AG09309 (cell line): ENCODE data around the gene BFSP2.

ENCODE experiments used
- DNase-seq: peaks from one replicate; pipeline ENCODE4 v3.0.0-alpha.2; 2010; ENCODE audit warnings: low read depth
- H3K4me3 ChIP-seq: 2 replicates; pipeline ENCODE4 v1.5.1; 2011; ENCODE audit warnings: mild to moderate bottlenecking, low read depth, low read length, moderate library complexity; ENCODE audit not compliant: control insufficient read depth
- TF ChIP-seq, protein P1 (sequence below): IDR thresholded peaks from 2 replicates; pipeline ENCODE4 v1.5.1; 2011; ENCODE audit warnings: mild to moderate bottlenecking, low read depth, low read length, inconsistent platforms; ENCODE audit not compliant: insufficient read depth, control insufficient read depth; ENCODE audit errors: missing control alignments

Gene BFSP2

GRCh38 chr3:133503409-133503808 is 103.6 kb downstream of the BFSP2 start:
- DNase-seq: no peak
- H3K4me3 ChIP-seq: no peak overlapping the region
- TF ChIP-seq, protein P1, sequence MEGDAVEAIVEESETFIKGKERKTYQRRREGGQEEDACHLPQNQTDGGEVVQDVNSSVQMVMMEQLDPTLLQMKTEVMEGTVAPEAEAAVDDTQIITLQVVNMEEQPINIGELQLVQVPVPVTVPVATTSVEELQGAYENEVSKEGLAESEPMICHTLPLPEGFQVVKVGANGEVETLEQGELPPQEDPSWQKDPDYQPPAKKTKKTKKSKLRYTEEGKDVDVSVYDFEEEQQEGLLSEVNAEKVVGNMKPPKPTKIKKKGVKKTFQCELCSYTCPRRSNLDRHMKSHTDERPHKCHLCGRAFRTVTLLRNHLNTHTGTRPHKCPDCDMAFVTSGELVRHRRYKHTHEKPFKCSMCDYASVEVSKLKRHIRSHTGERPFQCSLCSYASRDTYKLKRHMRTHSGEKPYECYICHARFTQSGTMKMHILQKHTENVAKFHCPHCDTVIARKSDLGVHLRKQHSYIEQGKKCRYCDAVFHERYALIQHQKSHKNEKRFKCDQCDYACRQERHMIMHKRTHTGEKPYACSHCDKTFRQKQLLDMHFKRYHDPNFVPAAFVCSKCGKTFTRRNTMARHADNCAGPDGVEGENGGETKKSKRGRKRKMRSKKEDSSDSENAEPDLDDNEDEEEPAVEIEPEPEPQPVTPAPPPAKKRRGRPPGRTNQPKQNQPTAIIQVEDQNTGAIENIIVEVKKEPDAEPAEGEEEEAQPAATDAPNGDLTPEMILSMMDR: no peak

GRCh38 chr3:133504736-133505135 is 104.9 kb downstream of the BFSP2 start:
- TF ChIP-seq, protein P1: no peak

GRCh38 chr3:133505813-133506212 is 106.0 kb downstream of the BFSP2 start:
- H3K4me3 ChIP-seq: no peak overlapping the region
- no peak for DNase-seq
- TF ChIP-seq, protein P1: no peak

More at GRCh38 chr3:133504736-133505135, 104.9 kb downstream of the BFSP2 start:
- no peak overlapping the region for H3K4me3 ChIP-seq
- DNase-seq: no peak

DNA sequence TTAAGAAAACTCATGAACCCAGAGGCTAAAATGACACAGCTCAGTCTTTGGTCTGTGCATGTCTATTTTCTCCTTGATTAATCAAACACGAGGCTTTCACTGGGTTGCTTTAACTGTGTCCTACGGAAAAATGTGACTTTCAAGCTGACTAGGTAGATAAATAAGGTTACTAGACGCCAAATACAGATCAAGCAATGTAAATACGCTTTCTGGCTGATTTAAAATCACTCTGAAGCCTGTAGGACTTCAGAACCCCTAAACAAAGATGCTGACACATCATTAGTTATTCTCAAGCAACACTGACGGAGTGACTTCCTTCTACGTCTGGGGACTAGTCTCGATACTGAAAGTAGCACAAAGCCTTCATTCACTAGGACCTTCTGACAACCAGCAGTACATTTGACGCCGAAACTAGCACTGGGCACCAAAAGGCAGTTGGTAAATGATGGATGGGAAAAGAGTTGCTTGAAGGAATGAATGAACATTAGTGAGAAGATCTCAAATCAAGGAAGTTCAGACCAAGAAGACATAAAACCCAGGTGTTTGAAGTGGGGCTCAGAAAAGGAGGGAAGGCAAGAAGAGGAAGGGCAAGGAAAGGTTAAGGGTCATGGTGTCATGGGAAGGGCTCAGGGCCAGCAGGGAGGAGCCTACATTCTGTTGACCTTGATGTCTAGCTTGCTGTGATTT is 106.5 kb downstream of the BFSP2 start:
- TF ChIP-seq, protein P1: no peak
- no peak overlapping the region for H3K4me3 ChIP-seq
- DNase-seq: no peak

DNA sequence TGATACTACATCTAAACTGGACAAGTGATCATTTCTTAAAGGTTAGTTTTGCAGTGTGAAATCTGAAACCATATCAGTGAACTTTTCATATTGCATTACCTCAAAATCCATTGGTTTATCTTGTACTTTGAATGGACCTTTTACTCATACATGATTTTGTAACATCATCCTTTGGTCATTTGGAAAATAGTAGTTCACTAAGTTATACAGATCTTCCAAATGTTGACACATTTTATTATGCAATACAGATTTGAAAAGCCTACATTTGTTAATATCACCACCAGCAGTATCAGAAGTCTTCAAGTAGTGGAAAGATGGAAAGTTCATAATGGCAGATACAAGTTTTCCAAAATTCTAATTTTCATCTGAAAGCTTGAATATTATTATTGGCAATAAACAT is 109.6 kb downstream of the BFSP2 start:
- H3K4me3 ChIP-seq: no peak overlapping the region
- TF ChIP-seq, protein P1: no peak
- DNase-seq: no peak

DNA sequence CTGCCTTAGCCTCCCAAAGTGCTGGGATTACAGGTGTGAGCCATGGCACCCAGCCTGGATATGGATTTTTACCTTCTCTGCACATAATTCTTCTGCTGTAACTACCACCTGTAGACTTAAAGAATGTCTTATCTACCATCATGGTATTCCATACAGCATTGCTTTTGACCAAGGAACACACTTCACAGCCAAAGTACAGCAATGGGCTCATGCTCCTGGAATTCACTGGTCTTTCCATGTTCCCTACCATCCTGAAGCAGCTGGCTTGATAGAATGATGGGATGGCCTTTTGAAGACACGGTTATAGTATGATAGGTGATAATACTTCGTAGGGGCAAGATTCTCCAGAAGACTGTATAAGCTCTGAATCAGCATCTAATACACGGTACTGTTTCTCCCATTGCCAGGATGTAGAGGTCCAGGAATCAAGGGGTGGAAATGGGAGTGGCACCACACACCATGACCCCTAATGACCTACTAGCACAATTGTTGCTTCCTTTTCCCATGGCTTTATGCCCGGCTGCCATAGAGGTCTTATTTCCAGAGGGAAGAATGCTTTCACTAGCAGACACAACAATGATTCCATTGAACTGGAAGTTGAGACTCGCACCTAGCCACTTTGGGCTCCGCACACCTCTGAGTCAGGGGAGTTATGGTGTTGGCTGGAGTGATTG is 112.7 kb downstream of the BFSP2 start:
- DNase-seq: no peak
- H3K4me3 ChIP-seq: no peak overlapping the region
- TF ChIP-seq, protein P1: no peak
